Ureter (tissue), 1 donor: ENCODE data around the gene PRR20A. TPM values are rescaled to one million over a fixed set of nuclear protein-coding genes. Genes with fewer than 3 reads are reported as not detected.
"Not testable (repeated sequence)": the region's sequence is repeated elsewhere in the genome, so short reads cannot be mapped to it uniquely, and the experiment has no call there.

ENCODE experiments used
- DNase-seq: peaks from one replicate; pipeline ENCODE4 v3.0.0-alpha.2; 2020; ENCODE audit warnings: low spot score
- total RNA-seq: library from RNA; stranded (reverse); gene quantifications from one replicate; pipeline ENCODE4 v1.2.4, GENCODE V29; 2023
- donor health status: DM: yes; HTN: yes; CAD: no.

The PRR20A gene
- not detected for total RNA-seq

- DNase-seq, result not testable (repeated sequence)
These were observed at the start of gene PRR20A for GRCh38 chr13:57140235-57140968. TSS of gene PRR20A (plus strand) at chr13:57140918. CDS start at chr13:57141305, 387 bp downstream.

- no peak for DNase-seq
These were observed 25.8 kb upstream of the PRR20A start for GRCh38 chr13:57114945-57115344.

- DNase-seq, result peak; percentile 47
These were observed 17.0 kb upstream of the PRR20A start for GRCh38 chr13:57123681-57124080.

- no peak for DNase-seq
These were observed 11.8 kb upstream of the PRR20A start for GRCh38 chr13:57128909-57129308.

- no peak for DNase-seq
These were observed 4.6 kb upstream of the PRR20A start for GRCh38 chr13:57136093-57136492.

GRCh38 chr13:57137585-57137984 lies 3.1 kb upstream of the PRR20A start:
- no peak for DNase-seq

GRCh38 chr13:57138988-57139387 lies 1.7 kb upstream of the PRR20A start:
- no peak for DNase-seq

GRCh38 chr13:57139781-57140180 lies 937 bp upstream of the PRR20A start:
- DNase-seq, result not testable (repeated sequence)

- not testable (repeated sequence) for DNase-seq
These were observed 6.5 kb downstream of the PRR20A start, which contains the start of gene PRR20B for GRCh38 chr13:57147188-57147587. TSS of gene PRR20B (plus strand) at chr13:57147488. CDS start at chr13:57147875, 387 bp downstream.

- not testable (repeated sequence) for DNase-seq
These were observed 7.4 kb downstream of the PRR20A start for GRCh38 chr13:57148106-57148505.

GRCh38 chr13:57153761-57154160 lies 13.0 kb downstream of the PRR20A start, which contains the start of gene PRR20C:
TSS of gene PRR20C (plus strand) at chr13:57154061. CDS start at chr13:57154448, 387 bp downstream.
- DNase-seq, result not testable (repeated sequence)

- DNase-seq, result not testable (repeated sequence)
These were observed 19.6 kb downstream of the PRR20A start, which contains the start of gene PRR20D for GRCh38 chr13:57160332-57160731. TSS of gene PRR20D (plus strand) at chr13:57160632. CDS start at chr13:57161019, 387 bp downstream.

GRCh38 chr13:57166897-57167296 lies 26.2 kb downstream of the PRR20A start, which contains the start of gene PRR20E:
TSS of gene PRR20E (plus strand) at chr13:57167197. CDS start at chr13:57167584, 387 bp downstream.
- not testable (repeated sequence) for DNase-seq

- no peak for DNase-seq
These were observed 50.9 kb downstream of the PRR20A start for GRCh38 chr13:57191667-57192066.

Other genes with a start within 250 kb of the PRR20A start
- gene PRR20B, start 6.6 kb downstream of the PRR20A start, total RNA-seq, result not detected
- gene PRR20C, start 13.1 kb downstream of the PRR20A start, total RNA-seq, result not detected
- not detected for gene PRR20D, start 19.7 kb downstream of the PRR20A start, total RNA-seq
- not detected for gene PRR20E, start 26.3 kb downstream of the PRR20A start, total RNA-seq